IMR-90 (cell line): ENCODE measurements around the gene PANX1. TPM values are rescaled to one million over a fixed set of nuclear protein-coding genes. Genes with fewer than 3 reads are reported as not detected.
A peak's percentile ranks its signal among the peaks of the same experiment; 100 is the strongest.

Experiments used
- ATAC-seq: fragments of 200-7000 bp; cut with Tn5 transposase; 2 replicates; pipeline ENCODE4 v1.9.1; 2020; ENCODE audit warnings: low read depth, mild to moderate bottlenecking, moderate library complexity
- BruUV-seq: library from RNA; stranded (reverse); fragments of 400-500 nt; replicated peaks from 2 replicates; lab custom pipeline; 2021; lab: Mats Ljungman, UMichigan
- CTCF ChIA-PET: fragments of 300-600 bp; formaldehyde crosslinking; extraction: SDS; loops from one replicate; lab custom pipeline; 2021; ENCODE audit warnings: antibody characterized with exemption; lab: Yijun Ruan, JAX
- POLR2A ChIA-PET: fragments of 300-600 bp; sonication (Branson Sonifier 250); formaldehyde crosslinking; loops from one replicate; lab custom pipeline; 2022; ENCODE audit warnings: antibody characterized with exemption; ENCODE audit not compliant: unreplicated experiment; lab: Charles Lee
- DNase-seq: peaks from one replicate; pipeline ENCODE4 v3.0.0; 2013
- H2AFZ ChIP-seq: replicated peaks from 2 replicates; pipeline ENCODE3; 2013; ENCODE audit warnings: low read length, mild to moderate bottlenecking; ENCODE audit not compliant: poor library complexity
- H2AK5ac ChIP-seq: 2 replicates; pipeline ENCODE4 v1.6.1; 2013; ENCODE audit warnings: low read depth, low read length, inconsistent platforms
- H2AK9ac ChIP-seq: replicated peaks from 2 replicates; pipeline ENCODE3; 2013; ENCODE audit warnings: mild to moderate bottlenecking, low read depth, low read length, moderate library complexity; ENCODE audit not compliant: poor library complexity
- H2BK120ac ChIP-seq: 2 replicates; pipeline ENCODE4 v1.6.1; 2013; ENCODE audit warnings: low read depth, low read length, inconsistent platforms
- H2BK15ac ChIP-seq: 3 replicates; pipeline ENCODE4 v1.6.1; 2013; ENCODE audit warnings: low read depth, low read length, inconsistent platforms
- H2BK20ac ChIP-seq: 2 replicates; pipeline ENCODE4 v1.6.1; 2013; ENCODE audit warnings: low read depth, mild to moderate bottlenecking, inconsistent platforms, low read length, moderate library complexity
- H2BK5ac ChIP-seq: 2 replicates; pipeline ENCODE4 v1.6.1; 2013; ENCODE audit warnings: mild to moderate bottlenecking, low read depth, low read length, inconsistent platforms; ENCODE audit not compliant: poor library complexity, severe bottlenecking
- H3K14ac ChIP-seq: replicated peaks from 2 replicates; pipeline ENCODE4 v1.6.1; 2013; ENCODE audit warnings: low read depth, low read length, inconsistent platforms
- H3K18ac ChIP-seq: 2 replicates; pipeline ENCODE4 v1.6.1; 2013; ENCODE audit warnings: low read depth, low read length, control low read depth
- H3K23ac ChIP-seq: 2 replicates; pipeline ENCODE4 v1.6.1; 2013; ENCODE audit warnings: low read depth, low read length, inconsistent platforms
- H3K27ac ChIP-seq: 2 replicates; pipeline ENCODE4 v1.5.1; 2013; ENCODE audit warnings: mild to moderate bottlenecking, control low read depth, low read length; ENCODE audit not compliant: insufficient read depth
- H3K27me3 ChIP-seq: 2 replicates; pipeline ENCODE4 v1.6.1; 2013; ENCODE audit warnings: low read length; ENCODE audit not compliant: control insufficient read depth, insufficient read depth
- H3K36me3 ChIP-seq: 2 replicates; pipeline ENCODE4 v1.6.1; 2013; ENCODE audit warnings: low read length, mixed read lengths; ENCODE audit not compliant: control insufficient read depth, insufficient read depth
- H3K4ac ChIP-seq: 2 replicates; pipeline ENCODE4 v1.6.1; 2013; ENCODE audit warnings: low read depth, low read length, inconsistent platforms
- H3K4me1 ChIP-seq: 2 replicates; pipeline ENCODE4 v1.6.1; 2013; ENCODE audit warnings: low read length, mixed read lengths; ENCODE audit not compliant: control insufficient read depth, insufficient read depth
- H3K4me2 ChIP-seq: 2 replicates; pipeline ENCODE4 v1.6.1; 2013; ENCODE audit warnings: low read depth, mild to moderate bottlenecking, control low read depth, low read length, moderate library complexity
- H3K4me3 ChIP-seq: 2 replicates; pipeline ENCODE4 v1.5.1; 2013; ENCODE audit warnings: low read depth, mild to moderate bottlenecking, control low read depth, low read length, moderate library complexity; ENCODE audit not compliant: insufficient read depth
- H3K56ac ChIP-seq: 2 replicates; pipeline ENCODE4 v1.6.1; 2013; ENCODE audit warnings: low read length, inconsistent platforms; ENCODE audit not compliant: insufficient read depth; ENCODE audit errors: extremely low read depth
- H3K79me1 ChIP-seq, 2 experiments: 2 replicates each; pipeline ENCODE4 v1.6.1; 2013; ENCODE audit warnings: low read length in 2 of 2, inconsistent platforms in 1 of 2, low read depth in 1 of 2
- H3K9ac ChIP-seq: 2 replicates; pipeline ENCODE4 v1.6.1; 2013; ENCODE audit warnings: low read depth, low read length, control low read depth
- H3K9me1 ChIP-seq: 2 replicates; pipeline ENCODE4 v1.6.1; 2013; ENCODE audit warnings: low read length, inconsistent platforms; ENCODE audit not compliant: insufficient read depth
- H3K9me3 ChIP-seq: 2 replicates; pipeline ENCODE4 v1.6.1; 2013; ENCODE audit warnings: low read length; ENCODE audit not compliant: control insufficient read depth, insufficient read depth
- H4K20me1 ChIP-seq: 2 replicates; pipeline ENCODE4 v1.6.1; 2013; ENCODE audit warnings: low read length, inconsistent platforms; ENCODE audit not compliant: insufficient read depth
- H4K5ac ChIP-seq: 2 replicates; pipeline ENCODE4 v1.6.1; 2013; ENCODE audit warnings: mild to moderate bottlenecking, low read depth, low read length, control low read depth
- H4K8ac ChIP-seq, 2 experiments: 2 replicates each; pipeline ENCODE4 v1.6.1; 2013; ENCODE audit warnings: low read depth in 2 of 2, low read length in 2 of 2, control low read depth in 1 of 2, inconsistent platforms in 1 of 2
- H4K91ac ChIP-seq: 2 replicates; pipeline ENCODE4 v1.6.1; 2013; ENCODE audit warnings: low read depth, low read length, inconsistent platforms; ENCODE audit not compliant: insufficient read depth
- BHLHE40 ChIP-seq: fragments of 150-350 bp; IDR thresholded peaks from 2 replicates; pipeline ENCODE4 v1.6.1; 2016; ENCODE audit warnings: mild to moderate bottlenecking, low read depth, low read length
- CEBPB ChIP-seq: IDR thresholded peaks from 2 replicates; pipeline ENCODE4 v1.6.1; 2012; ENCODE audit warnings: low read depth, low read length, improper control_type of control experiment
- CHD1 ChIP-seq: IDR thresholded peaks from 2 replicates; pipeline ENCODE4 v1.6.1; 2012; ENCODE audit warnings: low read depth, low read length, improper control_type of control experiment
- CTCF ChIP-seq: conservative IDR thresholded peaks from 2 replicates; pipeline ENCODE4 v1.5.1; 2012; ENCODE audit warnings: mild to moderate bottlenecking, low read depth, low read length, improper control_type of control experiment
- ELK1 ChIP-seq: fragments of 150-350 bp; IDR thresholded peaks from 2 replicates; pipeline ENCODE4 v1.6.1; 2016; ENCODE audit warnings: low read depth, mild to moderate bottlenecking, low read length, moderate library complexity, borderline replicate concordance
- FOS ChIP-seq: fragments of 150-350 bp; IDR thresholded peaks from 2 replicates; pipeline ENCODE4 v1.6.1; 2016; ENCODE audit warnings: low read depth, low read length
- MAFK ChIP-seq: IDR thresholded peaks from 2 replicates; pipeline ENCODE4 v1.6.1; 2012; ENCODE audit warnings: low read depth, low read length, improper control_type of control experiment
- MAZ ChIP-seq: IDR thresholded peaks from 2 replicates; pipeline ENCODE4 v1.6.1; 2012; ENCODE audit warnings: low read depth, mild to moderate bottlenecking, low read length, improper control_type of control experiment, moderate library complexity, borderline replicate concordance
- MXI1 ChIP-seq: IDR thresholded peaks from 2 replicates; pipeline ENCODE4 v1.6.1; 2012; ENCODE audit warnings: low read depth, mild to moderate bottlenecking, low read length, moderate library complexity, borderline replicate concordance
- NFE2L2 ChIP-seq: fragments of 150-350 bp; IDR thresholded peaks from 2 replicates; pipeline ENCODE4 v1.6.1; 2016; ENCODE audit warnings: low read depth, mild to moderate bottlenecking, low read length
- POLR2A ChIP-seq: IDR thresholded peaks from 2 replicates; pipeline ENCODE4 v1.6.1; 2012; ENCODE audit warnings: mild to moderate bottlenecking, low read depth, low read length
- RAD21 ChIP-seq: IDR thresholded peaks from 2 replicates; pipeline ENCODE4 v1.6.1; 2012; ENCODE audit warnings: low read length, improper control_type of control experiment
- RCOR1 ChIP-seq: IDR thresholded peaks from 2 replicates; pipeline ENCODE4 v1.6.1; 2012; ENCODE audit warnings: mild to moderate bottlenecking, low read length, improper control_type of control experiment; ENCODE audit not compliant: insufficient replicate concordance
- RFX5 ChIP-seq: IDR thresholded peaks from 2 replicates; pipeline ENCODE4 v1.8.0; 2012; ENCODE audit warnings: low read depth, mild to moderate bottlenecking, low read length, moderate library complexity
- USF2 ChIP-seq: fragments of 150-350 bp; IDR thresholded peaks from 2 replicates; pipeline ENCODE4 v1.6.1; 2017; ENCODE audit warnings: mild to moderate bottlenecking, antibody characterized with exemption, low read length, low read depth
- WGBS, 2 experiments: methylation state at CpG; one replicate each; pipeline versions ENCODE4 v1.1.5 to v1.1.7; 2013; ENCODE audit warnings: missing lambda C conversion rate in 2 of 2; ENCODE audit not compliant: insufficient read length in 1 of 2; ENCODE audit errors: extremely low coverage in 2 of 2; 5-methylcytosine and 5-hydroxymethylcytosine counted together
- dilution Hi-C: fragments of 300-500 bp; cut with HindIII; formaldehyde crosslinking; loops from one replicate; pipeline ENCODE4 v1.14.3; 2018; ENCODE audit warnings: low sequenced_read_pairs; ENCODE audit not compliant: unreplicated experiment
- in situ Hi-C: fragments of 300-500 bp; cut with MboI; formaldehyde crosslinking; loops from 3 replicates; pipeline ENCODE4 v1.14.3; 2019; ENCODE audit warnings: low sequenced_read_pairs, inconsistent platforms, mixed read lengths
- intact Hi-C: fragments of 100-400 bp; cut with micrococcal nuclease; formaldehyde crosslinking; loops from 2 replicates; pipeline ENCODE4 v1.10.0; 2022
- polyA plus RNA-seq, 3 experiments: library from polyadenylated mRNA; depleted of rRNA; stranded (reverse); fragments of >200 nt; gene quantifications; 2 replicates each; pipeline ENCODE4 v1.2.3, GENCODE V29; 2012; ENCODE audit warnings: low replicate concordance in 1 of 3
- total RNA-seq: library from RNA; depleted of rRNA; stranded (reverse); fragments of >200 nt; gene quantifications from 2 replicates; pipeline ENCODE4 v1.2.3, GENCODE V29; 2012

PANX1 gene
- total and polyA plus RNA-seq, 2 of the 4 experiments (the other 2 are of a cell fraction): 29.8 to 70.8 TPM

GRCh38 chr11:94132152-94132558 is 3.5 kb downstream of the PANX1 start:
- peak overlapping the region; percentile 2; the same call in 1 of the 2 replicates for H3K9ac ChIP-seq
- dilution Hi-C loops: no loop called here
- peak overlapping the region; percentile 38 for H3K27ac ChIP-seq
- H2BK15ac ChIP-seq: peak overlapping the region; percentile 78; the same call in 1 of the 3 replicates
- ChIA-PET CTCF (interaction anchor here (0.6 to 0.7 kb wide), 2 partner anchors 572 to 704 kb away, joined by 3 read pairs; no protein-coding TSS in a partner anchor), POLR2A (no interaction called here)
- H3K14ac ChIP-seq: peak overlapping the region; percentile 83
- intact Hi-C loops: loop anchor here (5.0 kb wide), 1 partner anchor 360 kb away; the partner anchor contains the start of genes ANKRD49 and MRE11
- peak overlapping the region; percentile 75 for H4K91ac ChIP-seq
- H3K9me3 ChIP-seq: no peaks in the 10 kb centered on the region
- H3K27me3 ChIP-seq: no peaks in the 10 kb centered on the region
- H2BK5ac ChIP-seq: peak overlapping the region; percentile 92
- no peak overlapping the region for H3K4me3 ChIP-seq
- no peaks in the 10 kb centered on the region for H3K36me3 ChIP-seq
- no peak overlapping the region for H2AFZ ChIP-seq
- WGBS, 2 experiments: 11% methylated on average over 1 of the region's 5 CpGs; no CpG with 5 or more reads in 1 of the 2 experiments
- H3K4me1 ChIP-seq: peaks cover 31% of the 10 kb centered on the region
- DNase-seq (peak; percentile 94), ATAC-seq (peak; percentile 9)
- H3K4ac ChIP-seq: peak overlapping the region; percentile 77
- H3K9me1 ChIP-seq: peaks cover 30% of the 10 kb centered on the region
- peak overlapping the region in 1 of 2 experiments; percentile 23; a peak in 2 of 4 replicates for H4K8ac ChIP-seq
- H3K23ac ChIP-seq: peak overlapping the region; percentile 67; the same call in 1 of the 2 replicates
- H3K4me2 ChIP-seq: peak overlapping the region; percentile 92
- no peak overlapping the region for H2AK9ac ChIP-seq
- BruUV-seq: no TSS peak
- peaks cover 13 to 73% of the 10 kb centered on the region in 2 experiments; a peak in 3 of 4 replicates for H3K79me1 ChIP-seq
- H2AK5ac ChIP-seq: peak overlapping the region; percentile 94
- 0 out of 2 replicates have a peak overlapping the region, but pooled peaks have one; percentile 8 for H3K56ac ChIP-seq
- peaks cover 33% of the 10 kb centered on the region for H4K20me1 ChIP-seq
- H2BK20ac ChIP-seq: peak overlapping the region; percentile 79
- in situ Hi-C loops: loop anchor here (10.0 to 25.0 kb wide), 4 partner anchors 397 to 1120 kb away; partner anchors contain the start of gene AMOTL1
- peak overlapping the region; percentile 79 for H2BK120ac ChIP-seq
- peak overlapping the region; percentile 56; the same call in 1 of the 2 replicates for H3K18ac ChIP-seq
- peak overlapping the region; percentile 2; the same call in 1 of the 2 replicates for H4K5ac ChIP-seq
- TF ChIP-seq RCOR1: no peak
- TF ChIP-seq CEBPB: no peak
- peak; percentile 30; the same call in 1 of the 2 replicates for TF ChIP-seq MAZ
- no peak for TF ChIP-seq ELK1
- TF ChIP-seq FOS: peak; percentile 71
- TF ChIP-seq RAD21: no peak
- no peak for TF ChIP-seq RFX5
- peak; percentile 42; the same call in 1 of the 2 replicates for TF ChIP-seq BHLHE40
- TF ChIP-seq MAFK: no peak
- TF ChIP-seq USF2: peak; percentile 73
- no peak for TF ChIP-seq CTCF
- TF ChIP-seq MXI1: peak; percentile 81; the same call in 1 of the 2 replicates
- no peak for TF ChIP-seq CHD1
- peak; percentile 64; the same call in 1 of the 2 replicates for TF ChIP-seq POLR2A
- peak; percentile 43; the same call in 1 of the 2 replicates for TF ChIP-seq NFE2L2
